T-cell (primary cell): ENCODE results near the gene EPHA3. TPM values are rescaled to one million over a fixed set of nuclear protein-coding genes. Genes with fewer than 3 reads are reported as not detected.

Experiments used
- ATAC-seq, 4 experiments: fragments of 200-7000 bp in 3 of 4; fragments of 150-1000 bp in 1 of 4; cut with Tn5 transposase; replicated peaks in 1 of 4; 1 replicate in 3 of 4; 2 replicates in 1 of 4; pipeline ENCODE4 v1.10.0; 2021; ENCODE audit warnings: moderate library complexity in 3 of 4, mild to moderate bottlenecking in 2 of 4, moderate number of reproducible peaks in 1 of 4
- CTCF ChIA-PET, 2 donors: fragments of 300-600 bp; sonication (Branson Sonifier 250); formaldehyde crosslinking; loops; one replicate each; lab custom pipeline; 2022; ENCODE audit warnings: antibody characterized with exemption in 2 of 2; lab: Charles Lee
- POLR2A ChIA-PET, 2 donors: fragments of 300-600 bp; sonication (Branson Sonifier 250); formaldehyde crosslinking; loops; one replicate each; lab custom pipeline; 2022; ENCODE audit warnings: antibody characterized with exemption in 2 of 2; lab: Charles Lee
- DNase-seq, 35 experiments: peaks; one replicate each; pipeline versions ENCODE4 v3.0.0 to v3.0.0-alpha.2; 2013 to 2023
- H3K27ac ChIP-seq: one replicate; pipeline ENCODE4 v1.5.1; 2013; ENCODE audit warnings: low read length
- H3K27me3 ChIP-seq, 2 experiments: replicated peaks in 1 of 2; 1 replicate in 1 of 2; 2 replicates in 1 of 2; pipeline versions ENCODE4 v1.6.1 to v1.7.0; 2013; ENCODE audit warnings: low read length in 1 of 2, mixed read lengths in 1 of 2; ENCODE audit not compliant: control insufficient read depth in 2 of 2, insufficient read depth in 2 of 2; ENCODE audit errors: extremely low read depth in 1 of 2
- H3K36me3 ChIP-seq, 2 donors: 1 replicate in 1 of 2; 2 replicates in 1 of 2; pipeline versions ENCODE4 v1.6.1 to v1.7.0; 2013; ENCODE audit warnings: low read length in 1 of 2; ENCODE audit not compliant: control insufficient read depth in 2 of 2, insufficient read depth in 1 of 2; ENCODE audit errors: extremely low read depth in 1 of 2
- H3K4me1 ChIP-seq, 2 experiments: 1 replicate in 1 of 2; 2 replicates in 1 of 2; pipeline versions ENCODE4 v1.6.1 to v1.7.0; 2013; ENCODE audit warnings: low read length in 2 of 2, mixed read lengths in 1 of 2; ENCODE audit not compliant: insufficient read depth in 2 of 2, control insufficient read depth in 1 of 2; ENCODE audit errors: extremely low read depth in 1 of 2
- H3K4me3 ChIP-seq, 2 donors: 1 replicate in 1 of 2; 2 replicates in 1 of 2; pipeline versions ENCODE4 v1.5.1 to v1.7.0; 2013; ENCODE audit warnings: mild to moderate bottlenecking in 2 of 2, low read length in 1 of 2, moderate library complexity in 1 of 2; ENCODE audit not compliant: control insufficient read depth in 1 of 2; ENCODE audit errors: extremely low read depth in 1 of 2
- H3K9me3 ChIP-seq: 2 replicates; pipeline ENCODE4 v1.7.0; 2013
- H3K27ac Mint-ChIP-seq, 2 donors: one replicate each; pipeline ENCODE4 v1.8.0; 2020 to 2021; ENCODE audit warnings: mild to moderate bottlenecking in 2 of 2, mixed read lengths in 2 of 2
- H3K27me3 Mint-ChIP-seq, 2 donors: one replicate each; pipeline ENCODE4 v1.8.0; 2021 to 2022; ENCODE audit warnings: mixed read lengths in 2 of 2
- H3K36me3 Mint-ChIP-seq: one replicate; pipeline ENCODE4 v1.8.0; 2021; ENCODE audit warnings: mixed read lengths
- H3K4me1 Mint-ChIP-seq, 3 donors: one replicate each; pipeline ENCODE4 v1.8.0; 2020 to 2022; ENCODE audit warnings: mixed read lengths in 3 of 3, mild to moderate bottlenecking in 1 of 3
- H3K4me3 Mint-ChIP-seq, 3 donors: one replicate each; pipeline ENCODE4 v1.8.0; 2020 to 2022; ENCODE audit warnings: mild to moderate bottlenecking in 3 of 3, mixed read lengths in 3 of 3, moderate library complexity in 3 of 3
- H3K9me3 Mint-ChIP-seq, 3 donors: one replicate each; pipeline ENCODE4 v1.8.0; 2020 to 2022; ENCODE audit warnings: mixed read lengths in 3 of 3
- WGBS: methylation state at CpG from one replicate; pipeline ENCODE4 v1.1.5; 2013; ENCODE audit warnings: missing lambda C conversion rate; ENCODE audit not compliant: insufficient coverage; 5-methylcytosine and 5-hydroxymethylcytosine counted together
- total RNA-seq, 35 experiments: library from RNA in 6 of 35; stranded (reverse) in 6 of 35; fragments of 120-200 nt in 1 of 35; gene quantifications; one replicate each; pipeline versions ENCODE4 v1.2.1 to v1.2.4 and lab custom pipeline; 2013 to 2026

The EPHA3 gene
- total RNA-seq, 5 donors from 2014 or later (not counting 1 experiment from before 2014, with no cell fraction given) = not detected

GRCh38 chr3:89362496-89362895, 255.1 kb downstream of the EPHA3 start:
- Mint-ChIP-seq H3K4me3 (no peak overlapping the region), H3K27ac (no peak overlapping the region), H3K27me3 (no peaks in the 10 kb centered on the region), H3K4me1 (no peaks in the 10 kb centered on the region), H3K9me3 (peaks cover 0 to 19% (median 8%) of the 10 kb centered on the region in 3 donors), H3K36me3 (no peaks in the 10 kb centered on the region)
- H3K4me3 ChIP-seq = no peak overlapping the region
- H3K36me3 ChIP-seq = no peaks in the 10 kb centered on the region
- WGBS = 40% methylated on average over 1 of the region's 1 CpG
- POLR2A ChIA-PET = no interaction called here
- ATAC-seq (no peak), DNase-seq (no peak)
- no peak overlapping the region for H3K27ac ChIP-seq
- CTCF ChIA-PET = no interaction called here
- H3K27me3 ChIP-seq = no peaks in the 10 kb centered on the region
- H3K9me3 ChIP-seq = peaks cover 2% of the 10 kb centered on the region
- H3K4me1 ChIP-seq = no peaks in the 10 kb centered on the region

GRCh38 chr3:89363171-89363570, 255.8 kb downstream of the EPHA3 start:
- Histone ChIP-seq H3K27ac (no peak overlapping the region), H3K4me1 (no peaks in the 10 kb centered on the region), H3K36me3 (no peaks in the 10 kb centered on the region), H3K27me3 (no peaks in the 10 kb centered on the region), H3K4me3 (no peak overlapping the region), H3K9me3 (peaks cover 2% of the 10 kb centered on the region)
- CTCF ChIA-PET = no interaction called here
- POLR2A ChIA-PET = no interaction called here
- H3K4me3 Mint-ChIP-seq = no peak overlapping the region
- H3K27ac Mint-ChIP-seq = no peak overlapping the region
- no peaks in the 10 kb centered on the region for H3K36me3 Mint-ChIP-seq
- WGBS = 80% methylated on average over 1 of the region's 3 CpGs
- DNase-seq (no peak), ATAC-seq (no peak)
- H3K4me1 Mint-ChIP-seq = no peaks in the 10 kb centered on the region
- H3K9me3 Mint-ChIP-seq = peaks cover 0 to 19% (median 13%) of the 10 kb centered on the region in 3 donors
- no peaks in the 10 kb centered on the region for H3K27me3 Mint-ChIP-seq

GRCh38 chr3:89364314-89364713, 256.9 kb downstream of the EPHA3 start:
- DNase-seq (no peak), ATAC-seq (no peak)
- Mint-ChIP-seq H3K4me1 (no peaks in the 10 kb centered on the region), H3K36me3 (no peaks in the 10 kb centered on the region), H3K4me3 (no peak overlapping the region), H3K9me3 (peaks cover 0 to 21% (median 19%) of the 10 kb centered on the region in 3 donors), H3K27ac (no peak overlapping the region), H3K27me3 (no peaks in the 10 kb centered on the region)
- Histone ChIP-seq H3K36me3 (no peaks in the 10 kb centered on the region), H3K27me3 (no peaks in the 10 kb centered on the region), H3K27ac (no peak overlapping the region), H3K4me1 (no peaks in the 10 kb centered on the region), H3K9me3 (no peaks in the 10 kb centered on the region), H3K4me3 (no peak overlapping the region)
- ChIA-PET POLR2A (no interaction called here), CTCF (no interaction called here)

- ChIA-PET POLR2A (no interaction called here), CTCF (no interaction called here)
- no peaks in the 10 kb centered on the region for H3K9me3 ChIP-seq
- Mint-ChIP-seq H3K4me3 (no peak overlapping the region), H3K27ac (no peak overlapping the region), H3K9me3 (peaks cover 8 to 25% (median 18%) of the 10 kb centered on the region in 3 donors), H3K27me3 (no peaks in the 10 kb centered on the region), H3K4me1 (no peaks in the 10 kb centered on the region), H3K36me3 (no peaks in the 10 kb centered on the region)
- H3K4me3 ChIP-seq = no peak overlapping the region
- no peaks in the 10 kb centered on the region for H3K27me3 ChIP-seq
- no peak for DNase-seq
- H3K36me3 ChIP-seq = no peaks in the 10 kb centered on the region
- H3K4me1 ChIP-seq = no peaks in the 10 kb centered on the region
- no CpG with 5 or more reads among the region's 3 CpGs for WGBS
- ATAC-seq = no peak
- H3K27ac ChIP-seq = no peak overlapping the region
These were observed 259.7 kb downstream of the EPHA3 start for GRCh38 chr3:89367166-89367565.

- Mint-ChIP-seq H3K4me3 (no peak overlapping the region), H3K4me1 (no peaks in the 10 kb centered on the region), H3K9me3 (peaks cover 8 to 26% (median 18%) of the 10 kb centered on the region in 3 donors), H3K27me3 (no peaks in the 10 kb centered on the region), H3K36me3 (no peaks in the 10 kb centered on the region), H3K27ac (no peak overlapping the region)
- Histone ChIP-seq H3K36me3 (no peaks in the 10 kb centered on the region), H3K9me3 (no peaks in the 10 kb centered on the region), H3K27me3 (no peaks in the 10 kb centered on the region), H3K4me1 (no peaks in the 10 kb centered on the region), H3K4me3 (no peak overlapping the region), H3K27ac (no peak overlapping the region)
- no peak for DNase-seq
- no peak for ATAC-seq
- POLR2A ChIA-PET = no interaction called here
- CTCF ChIA-PET = no interaction called here
- WGBS = 100% methylated on average over 1 of the region's 3 CpGs
These were observed 261.4 kb downstream of the EPHA3 start for GRCh38 chr3:89368846-89369245.

- Histone ChIP-seq H3K27ac (no peak overlapping the region), H3K27me3 (no peaks in the 10 kb centered on the region), H3K4me3 (no peak overlapping the region), H3K36me3 (no peaks in the 10 kb centered on the region), H3K9me3 (no peaks in the 10 kb centered on the region), H3K4me1 (no peaks in the 10 kb centered on the region)
- ATAC-seq (no peak), DNase-seq (no peak)
- ChIA-PET POLR2A (no interaction called here), CTCF (no interaction called here)
- WGBS = no CpG with 5 or more reads among the region's 1 CpG
- H3K27me3 Mint-ChIP-seq = no peaks in the 10 kb centered on the region
- H3K4me1 Mint-ChIP-seq = no peaks in the 10 kb centered on the region
- H3K27ac Mint-ChIP-seq = no peak overlapping the region
- no peak overlapping the region for H3K4me3 Mint-ChIP-seq
- H3K36me3 Mint-ChIP-seq = no peaks in the 10 kb centered on the region
- H3K9me3 Mint-ChIP-seq = peaks cover 10 to 15% (median 13%) of the 10 kb centered on the region in 3 donors
These were observed 265.0 kb downstream of the EPHA3 start for GRCh38 chr3:89372456-89372855.

GRCh38 chr3:89373434-89373833, 266.0 kb downstream of the EPHA3 start:
- Histone ChIP-seq H3K9me3 (no peaks in the 10 kb centered on the region), H3K27me3 (no peaks in the 10 kb centered on the region), H3K36me3 (no peaks in the 10 kb centered on the region), H3K4me3 (no peak overlapping the region), H3K27ac (no peak overlapping the region), H3K4me1 (no peaks in the 10 kb centered on the region)
- Mint-ChIP-seq H3K36me3 (no peaks in the 10 kb centered on the region), H3K4me1 (no peaks in the 10 kb centered on the region), H3K27ac (no peak overlapping the region), H3K27me3 (no peaks in the 10 kb centered on the region), H3K9me3 (peaks cover 6 to 15% (median 12%) of the 10 kb centered on the region in 3 donors), H3K4me3 (no peak overlapping the region)
- ATAC-seq (no peak), DNase-seq (no peak)
- POLR2A ChIA-PET = no interaction called here
- CTCF ChIA-PET = no interaction called here
